Large intestine (tissue), 3 donors: Measurements from ENCODE around the gene GRIN2C. TPM values are rescaled to one million over a fixed set of nuclear protein-coding genes. Genes with fewer than 3 reads are reported as not detected.

ENCODE experiments used
- DNase-seq, 2 donors: peaks; one replicate each; pipeline versions ENCODE4 v3.0.0 to v3.0.0-alpha.2; 2013
- H3K27ac ChIP-seq: one replicate; pipeline ENCODE4 v1.5.1; 2013; ENCODE audit warnings: low read length
- H3K27me3 ChIP-seq: 2 replicates; pipeline ENCODE4 v1.6.1; 2013; ENCODE audit warnings: low read length; ENCODE audit not compliant: control insufficient read depth, insufficient read depth
- H3K36me3 ChIP-seq: 2 replicates; pipeline ENCODE4 v1.6.1; 2013; ENCODE audit warnings: low read length; ENCODE audit not compliant: control insufficient read depth, insufficient read depth
- H3K4me1 ChIP-seq: one replicate; pipeline ENCODE4 v1.6.1; 2013; ENCODE audit warnings: low read length; ENCODE audit not compliant: control insufficient read depth, insufficient read depth
- H3K4me3 ChIP-seq: one replicate; pipeline ENCODE4 v1.5.1; 2013; ENCODE audit warnings: low read length
- H3K9me3 ChIP-seq: one replicate; pipeline ENCODE4 v1.6.1; 2013; ENCODE audit warnings: mild to moderate bottlenecking, low read depth, low read length, moderate library complexity; ENCODE audit not compliant: control insufficient read depth
- WGBS: methylation state at CpG from one replicate; pipeline ENCODE4 v1.1.5; 2013; ENCODE audit warnings: low lambda C conversion rate; ENCODE audit not compliant: insufficient coverage; 5-methylcytosine and 5-hydroxymethylcytosine counted together
- polyA plus RNA-seq: library from polyadenylated mRNA; unstranded; fragments of 120-200 nt; gene quantifications from one replicate; pipeline ENCODE4 v1.2.1, GENCODE V29; 2013

The GRIN2C gene
- polyA plus RNA-seq, 1 donor: 0.33 TPM

DNA sequence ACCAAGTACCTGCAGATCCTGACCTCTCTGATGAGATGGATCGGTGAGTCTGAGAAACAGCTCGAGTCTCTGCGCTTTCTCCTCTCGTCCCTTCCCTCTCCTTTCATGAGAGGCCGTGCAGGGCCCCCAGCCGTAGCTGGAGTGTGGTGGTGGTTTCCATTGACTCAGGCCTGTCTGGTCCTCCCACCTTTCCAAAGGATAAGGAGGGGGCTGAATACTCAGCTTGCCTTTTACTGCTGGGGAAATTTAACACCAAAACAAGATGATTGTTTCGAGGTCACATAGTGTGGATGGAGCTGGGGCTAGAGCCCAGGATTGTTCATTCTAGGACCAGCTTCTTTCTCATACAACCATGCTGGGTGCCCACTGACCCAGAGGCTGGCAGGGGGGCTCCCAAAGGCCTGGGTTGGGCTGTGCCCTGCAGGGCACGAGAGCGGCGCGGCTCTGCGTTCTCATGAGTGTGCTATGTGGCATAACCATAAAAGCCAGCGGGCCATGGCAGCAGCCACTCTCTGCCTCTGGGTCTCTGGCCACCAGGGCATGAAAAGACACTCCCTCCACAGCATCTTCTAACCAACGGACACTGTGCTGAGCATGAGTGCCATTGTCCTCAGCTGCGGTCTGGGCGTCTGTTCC is 39.8 kb downstream of the GRIN2C start:
- H3K36me3 ChIP-seq: peaks cover 3% of the 10 kb centered on the region

DNA sequence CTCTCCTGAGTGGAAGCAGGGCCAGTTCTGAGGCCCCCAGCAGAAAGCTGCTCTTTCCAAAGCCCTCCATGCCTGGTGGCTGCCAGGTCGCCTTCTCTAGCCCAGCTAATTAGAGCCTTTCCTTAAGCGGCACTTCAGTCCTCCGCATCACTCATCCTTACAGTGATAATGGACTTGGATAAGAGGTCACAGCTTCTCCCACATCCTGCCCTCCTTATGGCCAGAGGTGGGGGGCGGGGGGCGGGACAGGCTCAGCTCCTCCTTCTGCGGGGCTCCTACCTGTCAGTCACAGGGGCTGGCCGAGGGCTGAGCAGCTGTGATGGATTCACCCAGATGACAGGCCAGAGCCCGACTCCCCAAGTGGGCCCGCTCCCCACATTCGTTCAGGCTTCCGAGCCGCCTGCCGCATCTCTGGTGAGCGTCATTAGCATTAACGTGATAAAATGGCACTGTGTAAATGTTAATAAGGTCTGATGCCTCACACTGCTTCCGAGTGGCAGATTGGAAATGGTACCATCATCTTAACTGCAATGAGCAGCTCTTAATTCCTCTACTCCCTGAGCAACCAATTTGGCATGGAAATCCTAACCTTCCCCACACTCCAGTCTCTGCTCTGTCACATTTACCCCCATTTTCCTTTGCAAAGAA is 41.3 kb downstream of the GRIN2C start:
- 100% methylated on average over 1 of the region's 16 CpGs for whole genome bisulfite sequencing
- no peak for DNase-seq
- Histone ChIP-seq H3K36me3 (peaks cover 3% of the 10 kb centered on the region), H3K4me1 (no peaks in the 10 kb centered on the region), H3K27me3 (no peaks in the 10 kb centered on the region), H3K27ac (no peak overlapping the region), H3K9me3 (no peaks in the 10 kb centered on the region), H3K4me3 (no peak overlapping the region)

More for the DNA sequence above, 39.8 kb downstream of the GRIN2C start:
- no peak for DNase-seq
- H3K4me3 ChIP-seq: no peak overlapping the region
- no peaks in the 10 kb centered on the region for H3K4me1 ChIP-seq
- no CpG with 5 or more reads among the region's 16 CpGs for WGBS
- no peak overlapping the region for H3K27ac ChIP-seq
- no peaks in the 10 kb centered on the region for H3K27me3 ChIP-seq
- no peaks in the 10 kb centered on the region for H3K9me3 ChIP-seq

DNA sequence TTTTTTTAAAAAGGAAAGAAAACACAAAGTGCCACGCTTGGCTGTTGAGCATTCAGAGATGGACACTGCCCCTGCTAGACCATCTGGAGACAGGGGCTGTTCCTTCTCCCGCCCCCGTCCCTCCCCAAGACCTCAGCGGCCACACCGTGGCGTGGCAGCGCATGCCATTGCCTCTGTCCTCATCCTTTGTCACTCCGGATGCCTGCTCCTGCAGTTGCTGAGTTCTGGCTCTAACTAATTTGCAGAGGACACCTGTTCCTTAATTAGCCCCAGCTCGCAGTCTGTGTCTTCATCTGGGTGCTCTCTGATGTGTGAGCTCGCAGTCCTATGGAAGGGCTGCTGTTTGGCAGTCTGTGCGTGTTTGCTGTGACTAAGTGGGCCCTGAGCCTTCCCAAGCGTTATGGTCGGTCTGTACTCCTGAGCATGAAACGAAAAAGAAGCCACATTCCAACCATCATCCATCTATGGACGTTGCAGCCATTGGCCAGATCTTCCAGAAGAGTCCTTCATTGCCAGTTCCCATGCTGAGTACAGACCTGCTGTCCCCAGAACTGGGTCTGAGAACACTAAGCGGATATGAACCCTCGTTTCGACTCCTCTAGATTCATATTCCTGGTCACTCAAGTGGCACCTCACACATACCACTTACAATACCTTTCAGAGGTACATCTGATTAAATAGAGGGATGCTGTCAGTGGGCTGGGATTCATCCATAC is 42.6 kb downstream of the GRIN2C start:
- H3K9me3 ChIP-seq: no peaks in the 10 kb centered on the region
- no peaks in the 10 kb centered on the region for H3K27me3 ChIP-seq
- no peak for DNase-seq
- no CpG with 5 or more reads among the region's 18 CpGs for WGBS
- no peak overlapping the region for H3K27ac ChIP-seq
- H3K4me3 ChIP-seq: no peak overlapping the region
- peaks cover 3% of the 10 kb centered on the region for H3K36me3 ChIP-seq
- H3K4me1 ChIP-seq: no peaks in the 10 kb centered on the region

DNA sequence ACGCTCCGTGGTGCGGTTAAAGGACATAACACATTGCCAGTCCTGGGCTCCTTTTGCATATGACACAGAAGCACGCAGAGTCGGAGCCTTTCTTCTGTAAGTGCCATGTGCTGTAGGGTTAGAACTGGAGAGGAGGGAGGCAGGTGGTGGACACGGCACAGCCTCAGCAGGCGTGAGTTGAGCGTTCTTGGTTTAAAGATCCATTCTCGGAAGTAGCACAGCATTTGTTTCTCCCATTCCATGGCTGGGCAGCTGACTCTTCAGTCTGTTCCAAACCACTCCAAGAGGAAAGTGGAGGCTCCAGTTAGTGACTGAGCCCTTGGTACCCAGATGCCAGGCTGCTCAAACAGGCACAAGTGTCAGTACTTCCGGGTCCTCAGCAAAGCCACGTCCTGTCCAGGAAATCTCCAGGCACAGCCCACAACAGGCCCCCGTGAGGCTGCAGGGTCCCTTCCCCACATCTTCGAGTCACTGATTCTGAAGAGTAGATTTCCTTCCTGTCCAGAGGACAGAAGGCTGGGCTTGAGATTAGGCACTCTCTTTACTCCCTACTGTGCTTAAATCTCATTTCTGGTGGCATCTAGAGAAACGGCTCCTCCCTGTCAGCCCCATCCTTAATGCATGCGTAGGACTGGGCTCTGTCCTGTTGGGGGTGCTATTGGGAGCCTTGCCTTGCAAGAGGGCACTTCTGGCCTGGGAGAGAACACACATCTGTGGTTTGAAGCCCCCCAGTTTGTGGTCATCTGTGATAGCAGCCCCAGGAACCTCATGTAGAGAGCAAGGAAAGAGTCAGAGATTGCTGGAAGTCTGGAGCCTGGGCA is 43.9 kb downstream of the GRIN2C start:
- H3K4me3 ChIP-seq: no peak overlapping the region
- H3K27me3 ChIP-seq: no peaks in the 10 kb centered on the region
- WGBS: no CpG with 5 or more reads among the region's 15 CpGs
- DNase-seq: no peak
- H3K36me3 ChIP-seq: peaks cover 3% of the 10 kb centered on the region
- no peaks in the 10 kb centered on the region for H3K4me1 ChIP-seq
- no peak overlapping the region for H3K27ac ChIP-seq
- no peaks in the 10 kb centered on the region for H3K9me3 ChIP-seq

DNA sequence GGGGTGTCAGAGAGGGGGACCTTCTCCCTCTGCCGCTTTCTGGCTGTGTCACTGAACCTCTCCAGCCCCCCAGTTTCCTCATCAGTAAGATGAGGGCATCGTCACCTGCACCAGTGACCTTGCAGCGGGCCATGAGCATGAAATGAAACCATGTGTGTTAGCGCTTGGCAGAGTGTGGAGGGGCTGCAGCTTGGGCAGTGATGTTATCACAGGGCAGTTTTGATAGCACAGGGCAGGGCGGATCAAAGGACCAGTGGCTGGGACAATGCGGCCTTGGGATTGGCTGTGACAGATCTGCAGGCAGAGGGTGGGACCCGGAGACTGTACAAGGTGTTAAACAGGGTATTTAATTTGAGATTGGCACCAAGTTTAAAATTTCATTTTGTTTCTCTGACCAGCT is 44.6 kb downstream of the GRIN2C start:
- no peaks in the 10 kb centered on the region for H3K4me1 ChIP-seq
- H3K4me3 ChIP-seq: no peak overlapping the region
- peaks cover 3% of the 10 kb centered on the region for H3K36me3 ChIP-seq
- no peak for DNase-seq
- no peaks in the 10 kb centered on the region for H3K27me3 ChIP-seq
- no CpG with 5 or more reads among the region's 7 CpGs for WGBS
- H3K27ac ChIP-seq: no peak overlapping the region
- no peaks in the 10 kb centered on the region for H3K9me3 ChIP-seq

DNA sequence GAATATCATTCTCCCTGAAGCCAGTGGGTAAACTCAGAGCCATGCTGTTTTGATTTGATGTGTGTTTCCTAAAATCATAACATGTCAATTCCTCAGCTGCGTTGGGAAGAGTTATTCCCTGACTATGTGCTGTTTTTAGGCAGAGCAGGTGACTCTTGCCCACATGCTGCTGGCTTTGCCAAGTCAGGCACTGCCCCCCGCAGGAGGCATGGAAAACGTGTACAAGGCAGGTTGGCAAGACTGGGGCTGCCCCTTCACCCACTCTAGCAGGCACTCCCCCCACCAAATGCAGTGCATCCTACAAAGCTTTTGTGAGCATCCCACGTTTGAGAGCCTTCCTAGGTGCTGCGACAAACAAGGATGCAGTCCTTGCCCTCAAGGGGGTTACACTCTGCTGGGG is 45.2 kb downstream of the GRIN2C start:
- H3K27ac ChIP-seq: no peak overlapping the region
- no peak for DNase-seq
- no CpG with 5 or more reads among the region's 5 CpGs for WGBS
- H3K4me3 ChIP-seq: no peak overlapping the region
- no peaks in the 10 kb centered on the region for H3K27me3 ChIP-seq
- no peaks in the 10 kb centered on the region for H3K4me1 ChIP-seq
- H3K36me3 ChIP-seq: peaks cover 3% of the 10 kb centered on the region
- no peaks in the 10 kb centered on the region for H3K9me3 ChIP-seq

DNA sequence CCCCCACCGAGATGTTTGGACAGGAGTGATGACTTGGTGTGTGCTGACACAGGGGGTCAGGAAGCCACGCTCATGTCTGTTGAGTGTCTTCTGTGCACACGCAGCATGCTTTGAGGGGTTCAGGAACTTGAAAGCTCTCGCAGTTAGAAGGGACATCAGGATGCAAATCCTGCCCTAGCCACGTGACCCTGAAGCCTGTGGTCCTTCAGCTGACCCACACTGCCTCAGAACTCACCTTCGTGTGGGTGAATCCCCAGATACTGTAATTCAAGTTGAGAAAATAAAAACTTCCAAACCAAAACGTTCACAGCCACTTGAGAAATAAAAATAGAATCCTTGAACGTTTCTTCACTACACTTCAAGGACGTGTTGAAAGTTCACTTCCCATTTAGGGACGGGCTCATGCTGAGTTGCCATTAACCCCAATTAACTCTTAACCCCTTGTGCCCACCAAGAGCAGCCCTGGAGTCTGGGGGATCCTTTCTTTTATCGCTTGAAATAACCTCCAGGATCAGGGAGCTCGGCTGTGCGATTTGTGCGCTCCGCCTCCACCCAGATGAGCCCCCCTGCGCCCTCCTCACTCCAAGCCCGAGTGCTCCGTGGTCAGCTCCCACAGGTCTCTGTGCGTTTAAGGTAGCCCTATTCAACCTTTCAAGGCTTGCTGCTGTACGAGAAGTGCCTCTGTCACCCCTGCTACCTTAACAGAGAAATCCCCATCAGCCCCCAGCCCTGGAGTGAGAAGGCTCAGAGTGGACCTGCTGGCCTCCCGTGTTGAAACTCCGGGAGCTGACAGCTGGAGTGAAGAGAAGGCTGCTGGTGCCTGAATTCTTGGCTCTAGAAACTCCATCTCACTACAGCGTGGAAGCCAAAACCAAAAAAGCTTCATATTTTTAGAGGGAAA is 47.3 kb downstream of the GRIN2C start:
- no peak overlapping the region for H3K27ac ChIP-seq
- no peak for DNase-seq
- H3K36me3 ChIP-seq: peaks cover 2% of the 10 kb centered on the region
- H3K4me1 ChIP-seq: no peaks in the 10 kb centered on the region
- H3K4me3 ChIP-seq: no peak overlapping the region
- no peaks in the 10 kb centered on the region for H3K27me3 ChIP-seq
- H3K9me3 ChIP-seq: no peaks in the 10 kb centered on the region
- WGBS: 60% methylated on average over 1 of the region's 23 CpGs

DNA sequence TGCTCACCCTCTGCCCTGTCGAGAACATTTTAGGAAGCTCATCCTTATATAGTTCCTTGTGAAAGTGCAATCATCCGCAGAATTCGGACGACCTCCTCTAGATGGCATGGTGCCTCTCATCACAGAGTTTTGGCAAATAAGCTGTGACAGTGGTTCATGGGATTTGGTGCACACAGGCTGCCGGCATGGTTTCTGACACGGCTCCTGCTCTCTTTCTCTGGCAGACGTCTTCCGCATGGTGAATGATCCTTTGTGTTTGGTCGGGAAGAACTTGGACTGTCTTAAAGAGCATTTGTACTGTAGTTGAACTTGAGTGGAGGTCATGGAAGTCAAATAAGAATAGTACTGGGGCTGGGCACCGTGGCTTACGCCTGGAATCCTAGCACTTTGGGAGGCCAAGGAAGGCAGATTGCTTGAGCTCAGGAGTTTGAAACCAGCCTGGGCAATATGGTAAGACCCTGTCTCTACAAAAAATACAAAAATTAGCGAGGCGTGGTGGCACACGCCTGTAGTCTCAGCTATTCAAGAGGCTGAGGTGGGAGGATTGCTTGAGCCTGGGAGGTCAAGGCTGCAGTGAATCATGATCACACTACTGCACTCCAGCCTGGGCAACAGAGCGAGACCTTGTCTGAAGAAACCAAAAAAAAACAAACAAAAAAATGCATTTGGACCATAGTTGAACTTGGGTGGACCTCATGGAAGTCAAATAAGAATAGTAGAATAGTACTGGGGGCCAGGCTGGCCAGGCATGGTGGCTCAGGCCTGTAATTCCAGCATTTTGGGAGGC is 48.8 kb downstream of the GRIN2C start:
- peaks cover 2% of the 10 kb centered on the region for H3K36me3 ChIP-seq
- no peaks in the 10 kb centered on the region for H3K27me3 ChIP-seq
- no peak for DNase-seq
- no peak overlapping the region for H3K27ac ChIP-seq
- H3K4me1 ChIP-seq: no peaks in the 10 kb centered on the region
- no peaks in the 10 kb centered on the region for H3K9me3 ChIP-seq
- no peak overlapping the region for H3K4me3 ChIP-seq
- WGBS: no CpG with 5 or more reads among the region's 15 CpGs

DNA sequence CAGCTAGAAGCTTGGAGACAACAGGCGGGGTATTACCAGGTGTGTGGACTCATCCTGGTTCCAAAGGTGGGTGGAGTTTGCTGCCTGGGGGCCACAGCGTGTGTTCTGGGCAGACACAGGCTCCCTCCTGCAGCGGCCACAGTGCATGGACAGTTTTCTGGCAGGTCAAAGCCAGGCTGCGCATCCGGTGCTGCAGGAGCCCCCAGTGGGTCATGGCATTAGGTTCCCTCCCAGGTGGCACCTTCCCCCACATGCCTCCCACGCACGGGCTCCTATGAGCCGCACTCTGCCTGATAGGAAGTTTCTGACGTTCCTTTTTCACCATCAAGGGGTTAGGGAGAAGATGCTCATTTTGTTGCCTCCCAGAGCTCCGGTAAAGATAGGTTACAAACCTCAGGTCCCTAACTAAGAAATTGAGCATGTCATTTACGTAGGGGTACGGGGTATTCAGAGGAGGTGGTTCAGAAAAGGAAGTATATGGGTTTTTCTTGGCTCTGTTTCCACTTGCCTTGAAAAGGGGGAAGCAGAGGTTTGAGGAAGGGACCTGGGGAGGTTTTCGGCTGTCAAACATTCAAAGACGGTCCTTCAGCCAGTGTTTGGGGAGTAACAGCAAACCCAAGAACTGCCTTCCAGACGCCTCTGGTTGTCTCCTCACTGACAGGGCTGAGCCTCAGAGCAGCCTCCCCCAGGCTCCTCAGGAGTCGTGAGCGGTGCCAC is 50.8 kb downstream of the GRIN2C start:
- H3K36me3 ChIP-seq: peaks cover 2% of the 10 kb centered on the region
- no peaks in the 10 kb centered on the region for H3K9me3 ChIP-seq
- WGBS: no CpG with 5 or more reads among the region's 17 CpGs
- no peak for DNase-seq
- H3K4me3 ChIP-seq: no peak overlapping the region
- H3K4me1 ChIP-seq: no peaks in the 10 kb centered on the region
- H3K27ac ChIP-seq: no peak overlapping the region
- H3K27me3 ChIP-seq: no peaks in the 10 kb centered on the region
